LNCAP (cell line): ENCODE measurements around the gene EWSR1.

ENCODE experiments used
- TF ChIP-seq, protein P1 (sequence below): fragments of 450-650 bp; IDR thresholded peaks from 2 replicates; pipeline ENCODE4 v1.5.1; 2017; ENCODE audit warnings: mild to moderate bottlenecking

EWSR1 gene

DNA sequence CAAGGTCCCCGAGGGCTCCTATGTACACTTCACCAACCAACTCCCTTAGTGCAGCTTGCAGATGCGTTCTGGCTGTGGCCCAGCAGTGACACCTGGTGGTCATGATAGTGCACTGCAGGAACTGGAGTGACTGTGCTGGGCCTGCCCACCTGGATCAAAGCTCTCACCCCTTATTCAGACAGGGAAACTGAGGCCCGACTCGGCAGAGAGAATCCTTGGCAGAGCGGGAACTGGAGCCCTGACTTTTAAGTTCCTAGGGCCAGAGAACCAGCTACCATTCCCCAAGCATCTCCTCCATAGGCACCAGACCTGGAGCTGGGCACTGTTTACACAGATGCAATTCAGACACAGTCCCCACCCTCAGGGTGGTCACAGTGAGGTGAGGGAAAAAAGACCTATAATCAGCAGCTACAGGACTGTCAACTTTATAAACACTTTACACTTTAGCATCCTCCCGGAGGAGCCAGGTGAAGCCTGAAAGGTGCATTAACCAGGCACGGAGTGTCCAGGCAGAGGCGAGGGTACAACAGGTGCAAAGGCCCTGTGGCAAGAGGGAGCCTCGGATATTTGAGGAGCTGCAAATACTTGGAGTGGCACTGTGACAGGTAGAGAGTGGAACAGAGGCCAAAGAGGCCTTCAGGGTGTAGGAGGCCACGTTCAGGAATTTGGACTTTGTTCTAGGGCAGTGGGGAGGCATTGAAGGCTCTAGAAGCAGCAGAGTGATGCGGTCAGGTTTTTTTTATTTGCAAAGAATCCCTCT lies 22.3 kb upstream of the EWSR1 start:
- TF ChIP-seq, protein P1, sequence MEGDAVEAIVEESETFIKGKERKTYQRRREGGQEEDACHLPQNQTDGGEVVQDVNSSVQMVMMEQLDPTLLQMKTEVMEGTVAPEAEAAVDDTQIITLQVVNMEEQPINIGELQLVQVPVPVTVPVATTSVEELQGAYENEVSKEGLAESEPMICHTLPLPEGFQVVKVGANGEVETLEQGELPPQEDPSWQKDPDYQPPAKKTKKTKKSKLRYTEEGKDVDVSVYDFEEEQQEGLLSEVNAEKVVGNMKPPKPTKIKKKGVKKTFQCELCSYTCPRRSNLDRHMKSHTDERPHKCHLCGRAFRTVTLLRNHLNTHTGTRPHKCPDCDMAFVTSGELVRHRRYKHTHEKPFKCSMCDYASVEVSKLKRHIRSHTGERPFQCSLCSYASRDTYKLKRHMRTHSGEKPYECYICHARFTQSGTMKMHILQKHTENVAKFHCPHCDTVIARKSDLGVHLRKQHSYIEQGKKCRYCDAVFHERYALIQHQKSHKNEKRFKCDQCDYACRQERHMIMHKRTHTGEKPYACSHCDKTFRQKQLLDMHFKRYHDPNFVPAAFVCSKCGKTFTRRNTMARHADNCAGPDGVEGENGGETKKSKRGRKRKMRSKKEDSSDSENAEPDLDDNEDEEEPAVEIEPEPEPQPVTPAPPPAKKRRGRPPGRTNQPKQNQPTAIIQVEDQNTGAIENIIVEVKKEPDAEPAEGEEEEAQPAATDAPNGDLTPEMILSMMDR: peak; percentile 98

DNA sequence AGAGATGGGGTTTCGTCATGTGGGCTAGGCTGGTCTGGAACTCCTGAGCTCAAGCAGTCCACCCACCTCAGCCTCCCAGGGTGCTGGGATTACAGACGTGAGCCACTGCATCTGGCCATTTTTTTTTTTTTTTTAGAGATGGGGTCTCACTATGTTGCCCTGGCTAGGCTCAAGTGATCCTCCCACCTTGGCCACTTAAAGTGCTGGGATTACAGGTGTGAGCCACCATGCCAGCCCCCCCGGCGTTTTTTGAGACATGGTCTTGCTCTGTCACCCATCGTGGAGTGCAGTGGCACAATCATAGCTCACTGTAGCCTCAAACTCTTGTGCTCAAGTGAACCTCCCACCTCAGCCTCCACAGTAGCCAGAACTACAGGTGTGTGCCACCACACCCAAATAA lies 16.8 kb upstream of the EWSR1 start:
- TF ChIP-seq, protein P1: no peak

DNA sequence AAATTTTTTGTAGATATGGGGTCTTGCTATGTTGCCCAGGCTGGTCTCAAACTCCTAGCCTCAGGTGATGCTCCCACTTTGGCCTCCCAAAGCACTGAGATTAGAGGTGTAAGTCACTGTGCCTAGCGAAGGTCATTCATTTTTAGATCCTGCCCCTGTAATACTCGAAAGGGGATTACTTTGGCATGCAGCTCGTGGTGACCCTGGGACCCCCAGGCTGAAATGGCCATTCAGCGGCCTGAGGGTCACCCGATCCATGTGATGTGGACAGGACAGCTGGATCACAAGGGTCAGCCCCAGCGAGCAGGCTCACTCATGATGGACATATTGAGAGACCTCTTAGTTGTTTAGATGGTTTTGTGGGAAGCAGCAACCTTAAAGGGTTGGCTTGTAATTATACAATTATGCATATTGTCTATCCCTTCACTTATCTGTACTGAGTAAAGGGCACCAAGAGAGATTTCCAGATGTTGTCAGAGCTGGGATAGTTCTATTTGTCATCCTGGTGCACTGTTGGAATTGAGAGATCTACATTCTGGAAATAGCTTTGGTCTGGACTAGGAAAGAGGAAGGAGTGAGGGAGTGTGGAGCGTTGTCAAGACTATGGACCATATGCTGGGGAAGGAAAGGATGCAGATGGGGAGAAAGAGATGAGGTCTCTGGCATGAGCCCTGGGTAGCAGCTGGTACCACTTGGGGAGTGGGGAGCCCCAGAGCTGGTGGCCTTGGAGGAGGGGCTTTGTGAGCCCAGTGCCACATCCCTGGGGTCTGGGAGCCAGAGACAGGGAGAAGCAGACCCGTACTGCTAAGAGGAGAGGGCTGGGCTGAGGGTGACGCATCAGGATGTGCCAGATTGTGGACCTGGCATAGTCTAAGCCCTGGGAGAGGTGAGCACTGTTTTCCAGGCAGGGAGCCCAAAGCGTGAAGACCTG lies 15.8 kb upstream of the EWSR1 start:
- TF ChIP-seq, protein P1: no peak

DNA sequence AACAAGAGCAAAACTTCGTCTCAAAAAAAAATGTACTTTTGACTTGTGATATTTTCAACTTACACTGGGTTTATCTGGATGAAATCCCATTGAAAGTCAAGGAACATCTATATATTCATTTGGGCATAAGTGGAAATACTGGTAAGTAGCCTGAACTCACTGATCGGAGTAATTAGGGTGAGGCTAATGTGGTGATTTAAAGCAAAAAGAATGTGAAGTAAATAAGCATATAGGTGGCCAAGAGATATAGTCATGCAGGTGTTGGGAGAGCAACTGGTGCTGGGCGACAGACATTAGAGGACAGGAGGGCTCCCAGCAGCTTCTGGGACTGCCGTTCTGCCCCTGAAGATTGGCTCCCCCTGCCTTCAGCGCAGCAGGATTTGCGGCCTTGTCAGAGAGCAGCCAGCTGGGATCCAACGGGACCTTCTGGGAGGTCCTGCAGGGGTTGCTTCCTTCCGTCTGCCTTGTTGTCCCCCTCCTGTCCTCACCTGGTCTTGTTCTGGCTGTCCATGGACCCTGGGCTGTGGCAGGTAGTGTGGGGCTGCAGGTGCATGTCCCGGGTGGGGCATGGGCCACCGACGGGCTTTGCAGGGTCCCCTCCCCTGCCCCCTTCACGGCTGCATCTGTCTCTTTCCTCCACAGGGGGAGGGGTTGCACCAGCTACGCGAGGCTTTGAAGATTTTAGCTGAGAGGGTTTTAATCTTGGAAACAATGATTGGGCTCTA lies 14.3 kb upstream of the EWSR1 start:
- TF ChIP-seq, protein P1: no peak

DNA sequence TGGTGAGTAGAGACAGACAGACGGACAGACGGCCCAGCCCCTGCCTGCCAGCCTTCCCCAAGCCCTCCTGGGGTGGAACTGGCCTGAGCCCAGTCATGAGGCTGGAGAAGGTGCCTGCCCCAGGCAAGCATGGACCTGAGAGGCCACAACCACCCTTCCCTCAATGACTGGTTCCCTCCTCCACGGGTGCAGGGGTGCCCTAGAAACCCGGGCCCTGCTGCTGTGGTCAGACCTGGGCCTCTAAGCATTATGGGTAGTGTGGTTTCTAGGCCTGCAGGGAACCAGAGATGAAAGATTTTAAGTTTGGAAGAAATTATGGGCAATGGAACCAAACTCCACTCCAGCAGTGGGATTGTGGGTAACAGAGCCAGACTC lies 13.8 kb upstream of the EWSR1 start:
- TF ChIP-seq, protein P1: no peak

DNA sequence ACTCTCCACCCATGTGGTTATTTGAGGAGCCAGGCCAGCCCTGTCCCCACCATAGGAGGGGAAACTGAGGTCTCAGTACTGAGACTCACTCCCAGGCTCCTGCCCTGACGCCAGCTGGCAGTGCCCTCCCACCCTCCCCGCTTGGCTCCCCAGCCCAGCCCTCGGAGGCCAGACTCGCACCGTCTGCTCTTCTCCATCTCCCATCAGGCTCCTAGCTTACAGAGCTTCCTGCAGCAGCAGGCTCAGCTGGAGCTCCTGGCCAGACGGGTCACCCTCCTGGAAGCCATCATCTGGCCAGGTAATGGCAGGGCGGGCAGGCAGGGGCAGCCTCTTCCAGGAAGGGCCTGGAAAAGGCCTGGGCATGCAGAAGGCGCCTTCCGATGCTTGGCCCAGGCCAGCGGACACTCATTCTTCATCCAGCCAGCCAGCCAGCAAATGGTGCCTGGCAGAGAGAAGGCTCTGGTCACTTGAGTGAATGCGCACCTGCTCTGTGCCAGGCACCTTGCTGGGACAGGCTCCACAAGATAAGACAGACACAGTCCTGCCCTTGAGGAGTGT lies 12.9 kb upstream of the EWSR1 start:
- TF ChIP-seq, protein P1: no peak

DNA sequence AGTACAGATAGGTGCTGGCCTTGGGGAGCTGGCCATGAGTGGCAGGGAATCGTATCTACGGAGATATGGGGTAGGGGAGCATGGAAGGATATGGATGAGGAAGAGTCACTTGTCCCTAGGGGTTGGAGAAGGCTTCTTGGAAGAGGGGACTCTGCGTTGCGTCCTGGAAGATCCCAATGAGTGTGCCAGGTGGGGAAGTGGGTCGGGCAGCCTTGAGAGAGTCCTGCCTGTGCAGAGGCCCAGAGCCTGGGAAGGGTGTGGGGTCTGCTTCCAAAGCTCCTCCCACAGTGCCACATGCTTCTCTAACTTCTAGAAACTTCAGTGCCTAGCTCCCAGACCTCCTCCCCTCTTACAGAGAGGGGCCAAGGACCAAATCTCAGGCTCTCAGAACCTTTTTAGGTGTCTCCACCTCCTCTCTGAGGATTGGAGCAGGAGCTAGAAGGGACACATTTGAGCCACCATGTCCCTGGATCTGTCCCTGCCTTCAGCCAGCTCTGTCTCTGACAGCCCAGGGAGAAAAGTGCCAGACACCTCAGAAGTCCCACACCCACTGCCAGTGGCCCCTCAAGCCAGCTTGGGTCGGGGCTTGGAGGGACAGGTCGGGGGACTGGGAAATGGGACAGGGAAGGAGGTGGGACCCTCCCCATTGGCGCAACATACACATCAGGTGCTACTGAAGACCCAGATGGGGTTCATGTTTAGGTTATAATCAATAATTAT lies 11.3 kb upstream of the EWSR1 start:
- TF ChIP-seq, protein P1: no peak
